Spleen (tissue), 7 donors: ENCODE measurements around the gene ROR1.

Experiments
- CTCF ChIP-seq, 11 experiments: fragments of 200-600 bp in 7 of 11; fragments of 450-650 bp in 4 of 11; sonication (generic) in 4 of 11; IDR thresholded peaks in 8 of 11; conservative IDR thresholded peaks in 3 of 11; 1 replicate in 7 of 11; 2 replicates in 4 of 11; pipeline versions ENCODE4 v1.4.0 to v1.8.0; 2016 to 2021; ENCODE audit warnings: antibody characterized with exemption in 11 of 11, inconsistent platforms in 4 of 11, mild to moderate bottlenecking in 1 of 11
- POLR2A ChIP-seq, 3 donors: fragments of 450-650 bp; IDR thresholded peaks; one replicate each; pipeline ENCODE4 v1.5.1; 2017; ENCODE audit warnings: antibody characterized with exemption in 3 of 3, mild to moderate bottlenecking in 1 of 3
- POLR2AphosphoS5 ChIP-seq, 3 donors: sonication (generic); formaldehyde crosslinking; IDR thresholded peaks; one replicate each; pipeline ENCODE4 v1.5.1; 2017; ENCODE audit warnings: antibody characterized with exemption in 3 of 3
- donor health status: DM: no; HTN: no; CAD: no; lungs with moderate emphysema.
- donor health status: DM: no; HTN: no; CAD: no.
- donor health status: DM: no; HTN: no; CAD: no.

GRCh38 chr1:63829349-63830327 is 55.8 kb downstream of the ROR1 start:
- TF ChIP-seq POLR2AphosphoS5 (IDR thresholded peaks at IDR 0.05) (no peak), CTCF (IDR thresholded peaks at IDR 0.05 in 8 of 11, conservative IDR thresholded peaks at IDR 0.05 in 3 of 11) (no peak), POLR2A (IDR thresholded peaks at IDR 0.05) (no peak)
